Ramos (cell line): Measurements from ENCODE around the gene ENTPD6.

ENCODE experiments used
- in situ Hi-C: fragments of 300-500 bp; cut with MboI; formaldehyde crosslinking; loops from one replicate; pipeline ENCODE4 v1.14.3; 2022; ENCODE audit warnings: low sequenced_read_pairs; ENCODE audit not compliant: unreplicated experiment

Gene ENTPD6

GRCh38 chr20:25207149-25207959 is 11.8 kb downstream of the ENTPD6 start:
- in situ Hi-C loops: no loop called here

DNA sequence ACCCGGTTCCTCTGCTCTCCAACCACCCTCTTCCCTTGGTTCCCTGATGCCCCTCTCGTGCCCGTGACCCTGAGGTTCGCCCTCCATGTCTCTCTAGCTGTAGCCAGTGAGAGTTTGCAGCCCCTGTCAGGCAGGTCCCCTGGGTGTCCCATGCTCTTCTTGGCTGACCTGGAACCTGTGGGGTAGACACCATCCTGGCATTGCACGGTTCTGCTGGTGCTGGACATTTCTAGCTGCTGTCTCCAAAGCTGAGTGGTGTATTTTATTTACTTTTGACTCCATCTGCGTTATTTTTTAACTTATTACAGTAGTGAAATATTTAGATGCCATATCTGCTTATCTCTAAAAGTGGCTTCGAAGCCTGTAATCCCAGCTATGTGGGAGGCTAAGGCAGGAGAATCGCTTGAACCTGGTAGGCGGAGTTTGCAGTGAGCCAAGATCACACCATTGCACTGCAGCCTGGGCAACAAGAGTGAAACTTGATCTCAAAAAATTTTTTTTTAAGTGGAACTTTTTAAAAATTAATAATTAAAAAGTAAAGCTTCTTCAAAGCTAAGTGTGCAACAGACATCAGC is 12.5 kb downstream of the ENTPD6 start:
- in situ Hi-C loops: no loop called here

- in situ Hi-C loops: no loop called here
These were observed 13.9 kb downstream of the ENTPD6 start for GRCh38 chr20:25209400-25209799.

DNA sequence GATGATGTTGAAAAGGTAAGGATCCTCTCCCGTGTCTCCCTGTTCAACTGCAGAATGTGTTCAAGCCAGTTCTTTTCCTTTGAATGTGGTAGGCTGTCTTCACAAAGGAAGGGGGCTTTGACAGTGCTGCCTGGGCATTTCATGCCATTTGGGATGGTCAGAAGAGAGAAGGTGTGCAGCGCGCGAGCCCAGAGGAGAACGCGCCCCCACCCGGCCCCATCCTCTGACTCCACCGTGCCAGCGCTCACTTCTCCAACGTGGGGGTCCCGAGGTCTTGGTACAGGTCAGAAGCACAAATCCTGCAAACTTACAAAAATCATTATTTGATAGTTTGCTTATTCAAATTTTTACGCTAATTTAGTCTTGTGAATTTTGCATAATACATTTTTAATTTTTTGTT is 14.4 kb downstream of the ENTPD6 start:
- in situ Hi-C loops: no loop called here

DNA sequence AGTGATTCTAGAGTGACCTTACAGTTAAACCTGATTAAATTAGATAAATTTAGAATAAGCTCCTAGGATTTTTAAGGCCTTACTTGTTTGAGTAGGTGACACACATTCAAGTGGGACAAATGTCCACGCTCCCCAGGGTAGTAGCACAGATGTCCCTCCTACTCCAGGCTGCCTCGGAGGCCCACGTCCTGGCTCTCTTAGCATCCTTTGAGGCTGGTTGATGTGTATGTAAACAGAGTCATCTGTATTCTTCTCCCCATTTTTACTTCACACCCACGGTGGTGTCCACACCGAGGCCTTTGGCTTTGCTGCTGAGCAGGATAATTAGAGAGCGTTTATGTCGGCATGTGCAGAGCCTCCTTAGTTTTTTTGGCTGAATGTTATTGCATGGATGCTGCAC is 15.8 kb downstream of the ENTPD6 start:
- in situ Hi-C loops: no loop called here

GRCh38 chr20:25212242-25212641 is 16.7 kb downstream of the ENTPD6 start:
- in situ Hi-C loops: no loop called here

DNA sequence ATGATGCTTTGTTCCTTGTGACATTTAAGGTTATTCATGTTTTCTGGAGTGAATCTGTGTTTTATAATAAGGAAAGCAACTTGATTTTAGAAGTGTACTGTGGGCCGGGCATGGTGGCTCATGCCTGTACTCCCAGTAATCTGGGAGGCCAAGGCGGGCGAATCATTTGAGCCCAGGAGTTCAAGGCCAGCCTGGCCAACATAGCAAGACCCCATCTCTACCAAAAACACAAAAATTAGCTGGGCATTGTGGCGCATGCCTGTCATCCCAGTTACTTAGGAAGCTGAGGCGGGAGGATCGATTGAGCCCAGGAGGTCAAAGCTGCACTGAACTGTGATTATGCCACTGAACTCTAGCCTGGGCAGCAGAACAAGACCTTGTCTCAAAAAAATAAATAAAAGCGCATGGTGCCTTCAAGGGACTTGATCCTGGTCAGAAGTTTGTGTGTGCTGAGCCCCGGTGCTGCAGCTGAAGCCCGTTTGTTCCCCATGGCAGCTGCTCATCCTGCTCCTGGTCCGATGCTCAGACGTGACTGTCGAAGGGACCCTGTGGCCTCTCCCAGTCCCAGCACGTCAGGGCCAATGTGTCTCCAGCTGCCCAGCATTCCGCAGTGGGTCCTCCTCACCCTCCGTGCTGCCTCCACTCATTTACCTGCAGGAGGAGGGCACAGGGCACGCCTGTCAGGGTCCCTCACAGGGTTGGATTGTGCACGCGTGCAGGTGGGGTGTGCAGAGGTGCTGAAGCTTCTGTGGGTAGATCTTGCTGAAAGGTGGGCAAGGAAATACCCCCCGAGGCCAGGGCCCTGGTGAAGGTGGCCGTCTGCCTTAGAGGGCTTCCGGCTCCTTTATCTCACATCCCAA is 18.3 kb downstream of the ENTPD6 start:
- in situ Hi-C loops: no loop called here

GRCh38 chr20:25214426-25214790 is 18.9 kb downstream of the ENTPD6 start:
- in situ Hi-C loops: no loop called here

DNA sequence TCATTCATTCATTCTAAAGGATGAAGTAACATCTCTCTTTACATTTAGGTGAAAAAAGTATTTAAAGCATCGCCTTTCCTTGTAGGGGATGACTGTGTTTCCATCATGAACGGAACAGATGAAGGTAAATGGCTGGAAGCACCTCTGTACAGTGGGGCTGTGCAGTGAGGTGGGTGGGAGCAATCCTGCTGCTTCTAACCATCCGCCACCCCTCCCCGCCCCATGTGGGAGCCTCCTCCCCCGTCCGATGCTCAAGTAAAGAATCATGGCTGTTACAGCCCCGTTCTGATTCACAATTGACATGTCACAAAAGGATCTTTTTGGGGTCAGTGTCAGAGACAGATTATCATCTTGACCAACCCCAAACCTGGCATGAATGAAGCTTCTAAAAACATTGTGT is 19.3 kb downstream of the ENTPD6 start:
- in situ Hi-C loops: no loop called here

- in situ Hi-C loops: no loop called here
These were observed 20.0 kb downstream of the ENTPD6 start for GRCh38 chr20:25215521-25215920.

DNA sequence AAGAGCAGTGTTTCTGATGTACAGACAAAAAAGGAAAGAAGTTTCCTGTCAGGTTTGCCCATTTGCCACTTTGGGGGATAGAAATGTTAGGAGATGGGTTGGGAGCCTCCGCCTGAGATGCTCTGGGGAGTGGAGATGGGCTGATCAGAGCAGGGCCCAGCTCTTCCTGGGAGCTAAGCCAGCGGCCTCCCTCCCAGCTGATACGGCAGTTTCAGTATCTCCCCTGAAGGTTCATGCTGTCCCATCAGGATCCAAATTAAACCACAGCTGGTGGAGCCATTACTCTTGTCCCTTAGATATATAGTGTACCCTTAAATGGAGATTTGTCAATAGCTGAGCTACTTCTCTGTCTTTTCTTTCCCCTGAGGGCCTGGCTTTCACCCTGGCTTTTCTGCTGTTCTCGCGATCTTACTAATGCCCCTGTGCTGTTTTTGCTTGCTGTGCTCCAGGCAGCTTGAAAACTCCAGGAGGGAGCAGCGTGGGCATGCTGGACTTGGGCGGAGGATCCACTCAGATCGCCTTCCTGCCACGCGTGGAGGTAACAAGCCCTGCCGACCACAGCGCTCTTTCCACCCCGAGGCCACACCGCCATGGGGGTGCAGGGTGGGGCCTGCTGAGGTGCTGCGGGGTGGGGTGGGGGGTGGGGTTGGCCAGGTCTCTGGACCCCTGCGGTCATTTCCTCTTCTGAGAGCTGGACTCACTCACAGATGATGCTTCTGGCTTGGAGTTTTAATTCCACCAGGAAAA is 20.9 kb downstream of the ENTPD6 start:
- in situ Hi-C loops: no loop called here

DNA sequence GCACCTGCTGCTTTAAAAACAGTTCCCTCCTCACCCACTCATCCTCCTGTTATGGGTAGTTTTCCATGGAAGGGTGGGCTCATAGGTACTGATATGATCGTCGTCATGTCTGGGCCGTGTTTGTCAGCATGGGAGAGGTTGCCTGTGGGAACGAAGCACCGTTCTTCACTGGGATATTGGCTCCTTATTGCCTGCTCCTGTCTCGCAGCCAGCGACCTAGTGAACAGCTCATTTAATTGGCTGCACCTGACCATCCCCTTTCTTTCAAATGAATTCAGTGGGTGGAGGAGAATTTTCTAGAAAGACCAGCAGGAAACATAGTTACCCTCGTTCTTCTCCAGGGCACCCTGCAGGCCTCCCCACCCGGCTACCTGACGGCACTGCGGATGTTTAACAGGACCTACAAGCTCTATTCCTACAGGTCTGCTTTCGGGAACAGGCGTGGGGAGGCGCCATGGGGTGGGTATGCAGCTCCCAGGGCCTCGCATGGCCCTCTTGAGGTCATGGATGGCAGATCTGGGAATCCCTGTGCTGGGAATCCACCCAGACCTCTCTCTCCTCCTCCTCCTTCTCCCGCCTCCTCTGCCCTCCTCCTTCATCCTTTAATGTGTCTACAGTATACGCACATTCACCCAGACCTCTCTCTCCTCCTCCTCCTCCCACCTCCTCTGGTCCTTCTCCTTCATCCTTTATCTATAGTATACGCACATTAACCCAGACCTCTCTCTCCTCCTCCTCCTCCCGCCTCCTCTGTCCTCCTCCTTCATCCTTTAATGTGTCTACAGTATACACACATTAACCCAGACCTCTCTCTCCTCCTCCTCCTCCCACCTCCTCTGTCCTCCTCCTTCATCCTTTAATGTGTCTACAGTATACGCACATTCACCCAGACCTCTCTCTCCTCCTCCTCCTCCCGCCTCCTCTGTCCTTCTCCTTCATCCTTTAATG is 21.9 kb downstream of the ENTPD6 start:
- in situ Hi-C loops: no loop called here

- in situ Hi-C loops: no loop called here
These were observed 22.6 kb downstream of the ENTPD6 start for GRCh38 chr20:25218109-25218486.

- in situ Hi-C loops: no loop called here
These were observed 23.0 kb downstream of the ENTPD6 start for GRCh38 chr20:25218492-25218891.

DNA sequence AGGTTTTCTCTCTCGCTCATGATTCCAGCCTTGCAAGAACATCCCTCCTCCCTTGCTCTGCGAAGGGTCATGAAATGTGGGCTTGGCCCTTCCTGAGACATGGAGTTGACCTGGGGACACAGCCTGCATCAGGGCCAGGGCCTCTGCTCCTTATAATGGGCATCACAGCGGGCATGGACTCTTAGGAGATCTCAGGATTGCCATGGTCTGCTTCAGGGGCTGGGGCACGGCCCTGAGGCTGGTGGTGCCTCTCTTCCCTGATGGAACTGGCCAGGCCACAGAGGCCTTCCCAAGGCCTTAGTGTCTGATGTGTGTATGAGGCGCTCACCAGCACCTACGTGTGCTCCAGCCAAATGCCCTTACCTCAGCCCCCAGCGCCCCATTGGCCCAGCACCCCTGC is 23.9 kb downstream of the ENTPD6 start:
- in situ Hi-C loops: no loop called here

DNA sequence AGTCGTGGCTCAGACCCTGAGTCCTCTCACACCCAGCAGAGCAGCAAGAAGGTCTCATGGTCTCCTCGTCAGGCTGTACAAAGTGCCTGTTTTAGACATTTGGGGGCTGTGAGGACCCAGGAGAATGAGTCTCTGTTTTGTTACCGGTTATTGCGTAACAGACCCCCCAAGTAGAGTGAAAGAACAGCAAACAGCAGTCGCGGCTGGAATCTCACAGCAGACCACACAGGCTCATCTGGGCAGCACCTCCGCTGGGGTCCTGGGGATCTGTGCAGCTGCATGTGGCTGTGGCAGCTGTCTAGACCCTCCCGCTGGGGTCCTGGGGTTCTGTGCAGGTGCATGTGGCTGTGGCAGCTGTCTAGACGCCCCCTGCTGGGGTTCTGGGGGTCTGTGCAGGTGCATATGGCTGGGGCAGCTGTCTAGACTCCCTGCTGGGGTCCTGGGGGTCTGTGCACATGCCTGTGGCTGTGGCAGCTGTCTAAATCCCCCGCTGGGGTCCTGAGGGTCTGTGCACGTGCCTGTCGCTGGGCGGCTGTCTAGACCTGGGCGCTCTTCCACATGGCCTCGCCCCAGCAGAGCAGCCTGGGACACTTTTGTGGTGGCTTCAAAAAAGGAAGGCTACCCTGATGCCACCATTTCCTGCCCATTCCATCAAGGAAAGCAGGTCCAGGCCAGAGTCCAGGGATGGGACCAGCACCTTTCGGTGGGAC is 24.7 kb downstream of the ENTPD6 start:
- in situ Hi-C loops: no loop called here

DNA sequence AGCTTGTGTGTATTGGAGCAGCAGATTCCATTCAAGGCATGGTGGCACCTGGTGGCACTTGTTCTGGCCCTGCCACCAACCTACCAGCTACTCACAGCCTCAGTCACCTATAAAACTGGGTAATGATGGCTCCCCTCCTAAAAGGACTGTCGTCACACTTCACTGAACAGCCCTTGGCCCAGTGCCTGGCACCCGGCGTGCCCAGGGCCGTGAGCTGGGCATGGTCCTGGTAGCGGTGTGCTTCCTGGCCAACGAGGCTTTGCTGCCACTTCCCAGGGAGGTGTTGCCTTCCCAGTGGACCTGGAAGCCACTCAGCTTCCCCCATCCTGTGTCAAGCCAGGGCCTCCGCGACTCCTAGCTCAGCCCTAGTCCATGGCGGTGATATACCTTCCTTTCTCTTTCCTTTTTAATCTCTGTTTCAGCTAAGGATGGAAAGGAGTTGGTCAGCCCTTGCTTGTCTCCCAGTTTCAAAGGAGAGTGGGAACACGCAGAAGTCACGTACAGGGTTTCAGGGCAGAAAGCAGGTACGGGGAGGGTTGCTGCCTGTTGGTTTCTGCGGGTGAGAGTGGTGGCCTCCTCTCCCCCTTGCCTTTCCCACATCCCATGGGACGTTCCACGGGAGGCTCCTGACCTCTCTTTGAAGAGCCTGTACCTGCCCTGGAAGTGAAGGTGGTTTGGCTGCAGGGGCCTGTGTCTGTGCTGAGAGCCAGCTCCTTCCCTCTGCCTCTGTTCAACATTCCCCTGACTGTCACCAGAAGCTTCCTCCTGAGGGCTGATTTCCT is 25.5 kb downstream of the ENTPD6 start:
- in situ Hi-C loops: no loop called here
